ENCODE results near the gene KIF26B.

- TF ChIP-seq, protein P1, sequence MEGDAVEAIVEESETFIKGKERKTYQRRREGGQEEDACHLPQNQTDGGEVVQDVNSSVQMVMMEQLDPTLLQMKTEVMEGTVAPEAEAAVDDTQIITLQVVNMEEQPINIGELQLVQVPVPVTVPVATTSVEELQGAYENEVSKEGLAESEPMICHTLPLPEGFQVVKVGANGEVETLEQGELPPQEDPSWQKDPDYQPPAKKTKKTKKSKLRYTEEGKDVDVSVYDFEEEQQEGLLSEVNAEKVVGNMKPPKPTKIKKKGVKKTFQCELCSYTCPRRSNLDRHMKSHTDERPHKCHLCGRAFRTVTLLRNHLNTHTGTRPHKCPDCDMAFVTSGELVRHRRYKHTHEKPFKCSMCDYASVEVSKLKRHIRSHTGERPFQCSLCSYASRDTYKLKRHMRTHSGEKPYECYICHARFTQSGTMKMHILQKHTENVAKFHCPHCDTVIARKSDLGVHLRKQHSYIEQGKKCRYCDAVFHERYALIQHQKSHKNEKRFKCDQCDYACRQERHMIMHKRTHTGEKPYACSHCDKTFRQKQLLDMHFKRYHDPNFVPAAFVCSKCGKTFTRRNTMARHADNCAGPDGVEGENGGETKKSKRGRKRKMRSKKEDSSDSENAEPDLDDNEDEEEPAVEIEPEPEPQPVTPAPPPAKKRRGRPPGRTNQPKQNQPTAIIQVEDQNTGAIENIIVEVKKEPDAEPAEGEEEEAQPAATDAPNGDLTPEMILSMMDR (IDR thresholded peaks at IDR 0.05; ENCODE audit: low read length), result no peak
- TF ChIP-seq EZH2 (IDR thresholded peaks at IDR 0.05; ENCODE audit: borderline replicate concordance, low read length), result no peak
These were observed 263.3 kb downstream of the KIF26B start for GRCh38 chr1:245418077-245418476.
